RKO (cell line): ENCODE measurements around the gene ZNF568.

Source experiments
- DNase-seq: peaks from one replicate; pipeline ENCODE4 v3.0.0-alpha.2; 2016; ENCODE audit warnings: low spot score

The ZNF568 gene

DNA sequence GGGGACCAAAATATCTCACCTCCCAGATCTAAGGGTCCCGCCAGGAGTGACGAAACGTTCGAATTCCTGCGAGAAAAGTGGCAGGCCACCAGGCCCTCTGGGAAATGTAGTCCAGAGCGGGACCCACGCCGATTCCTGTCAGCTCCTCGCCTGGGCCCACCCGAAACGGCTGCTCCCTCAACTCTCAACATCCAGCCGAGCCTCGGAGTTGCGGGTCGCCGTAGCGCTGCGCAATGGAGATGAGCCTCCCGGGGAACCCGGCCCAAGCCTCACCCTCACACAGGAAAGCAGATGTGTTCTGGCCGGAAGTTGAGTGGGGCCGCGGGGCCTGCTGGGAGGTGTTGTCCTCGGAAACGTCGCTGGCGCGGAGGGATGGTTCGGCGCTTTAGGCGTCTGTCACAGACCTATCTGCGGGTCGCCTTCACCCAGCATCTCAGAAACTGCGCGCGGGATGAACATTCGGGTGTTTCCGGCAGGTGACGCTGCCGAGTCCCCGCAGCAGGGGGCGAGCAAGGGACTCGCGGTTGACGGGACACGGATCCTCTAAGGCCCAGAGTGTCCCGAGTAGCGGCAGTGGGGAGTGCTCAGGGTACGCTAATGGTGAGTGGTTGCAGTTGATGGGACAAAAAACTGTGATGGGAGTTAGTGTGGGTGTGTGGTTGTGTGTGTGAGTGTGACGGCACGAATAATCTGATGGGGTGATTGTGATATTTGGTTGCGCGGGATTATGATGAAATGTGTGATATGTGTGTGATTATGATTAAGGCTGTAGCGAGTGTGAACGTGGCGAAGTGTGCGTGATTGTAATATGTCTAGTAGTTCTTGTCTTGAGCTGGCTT lies at the start of gene ZNF568, which contains the start of gene ZNF829:
ZNF568 (plus strand) TSS at position 341 of the 839 bp plus-strand sequence. CDS start 6,439 bp downstream, outside the sequence.
ZNF829 (minus strand) TSS at position 300 of the 839 bp plus-strand sequence. CDS start 1,124 bp downstream, outside the sequence.
- no peak for DNase-seq

DNA sequence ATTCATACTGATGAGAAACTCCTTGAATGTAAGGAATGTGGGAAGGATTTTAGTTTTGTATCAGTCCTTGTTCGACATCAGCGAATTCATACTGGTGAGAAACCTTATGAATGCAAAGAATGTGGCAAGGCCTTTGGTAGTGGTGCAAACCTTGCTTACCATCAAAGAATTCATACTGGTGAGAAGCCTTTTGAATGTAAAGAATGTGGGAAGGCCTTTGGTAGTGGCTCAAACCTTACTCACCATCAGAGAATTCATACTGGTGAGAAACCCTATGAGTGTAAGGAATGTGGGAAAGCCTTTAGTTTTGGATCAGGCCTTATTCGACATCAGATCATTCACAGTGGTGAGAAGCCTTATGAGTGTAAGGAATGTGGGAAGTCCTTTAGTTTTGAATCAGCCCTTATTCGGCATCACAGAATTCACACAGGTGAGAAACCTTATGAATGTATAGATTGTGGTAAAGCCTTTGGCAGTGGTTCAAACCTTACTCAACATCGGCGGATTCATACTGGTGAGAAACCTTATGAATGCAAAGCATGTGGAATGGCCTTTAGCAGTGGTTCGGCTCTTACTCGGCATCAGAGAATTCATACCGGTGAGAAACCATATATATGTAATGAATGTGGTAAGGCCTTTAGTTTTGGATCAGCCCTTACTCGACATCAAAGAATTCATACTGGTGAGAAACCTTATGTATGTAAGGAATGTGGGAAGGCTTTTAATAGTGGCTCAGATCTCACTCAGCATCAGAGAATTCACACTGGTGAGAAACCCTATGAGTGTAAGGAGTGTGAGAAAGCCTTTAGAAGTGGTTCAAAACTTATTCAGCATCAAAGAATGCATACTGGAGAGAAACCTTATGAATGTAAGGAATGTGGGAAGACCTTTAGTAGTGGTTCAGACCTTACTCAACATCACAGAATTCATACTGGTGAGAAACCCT lies 38.9 kb upstream of the ZNF568 start:
- peak; percentile 88 for DNase-seq

DNA sequence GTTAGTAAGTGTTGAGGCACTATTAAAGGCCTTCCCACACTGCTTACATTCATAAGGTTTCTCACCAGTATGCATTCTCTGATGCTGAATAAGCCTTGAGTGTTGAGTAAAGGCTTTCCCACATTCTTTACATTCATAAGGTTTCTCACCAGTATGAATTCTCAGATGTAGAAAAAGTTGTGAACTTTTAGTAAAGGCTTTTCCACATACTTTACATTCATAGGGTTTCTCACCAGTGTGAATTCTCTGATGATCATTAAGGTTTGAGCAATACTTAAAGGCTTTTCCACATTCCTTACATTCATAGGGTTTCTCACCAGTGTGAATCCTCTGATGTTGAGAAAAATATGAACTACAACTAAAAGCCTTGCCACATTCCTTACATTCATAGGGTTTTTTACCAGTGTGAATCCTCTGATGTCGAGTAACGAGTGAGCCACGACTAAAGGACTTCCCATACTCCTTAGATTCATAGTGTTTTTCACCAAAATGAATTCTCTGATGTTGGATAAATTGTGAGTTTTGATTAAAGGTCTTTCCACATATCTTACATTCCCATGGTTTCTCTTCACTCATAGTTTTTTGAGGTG lies 24.3 kb upstream of the ZNF568 start:
- peak; percentile 42 for DNase-seq

DNA sequence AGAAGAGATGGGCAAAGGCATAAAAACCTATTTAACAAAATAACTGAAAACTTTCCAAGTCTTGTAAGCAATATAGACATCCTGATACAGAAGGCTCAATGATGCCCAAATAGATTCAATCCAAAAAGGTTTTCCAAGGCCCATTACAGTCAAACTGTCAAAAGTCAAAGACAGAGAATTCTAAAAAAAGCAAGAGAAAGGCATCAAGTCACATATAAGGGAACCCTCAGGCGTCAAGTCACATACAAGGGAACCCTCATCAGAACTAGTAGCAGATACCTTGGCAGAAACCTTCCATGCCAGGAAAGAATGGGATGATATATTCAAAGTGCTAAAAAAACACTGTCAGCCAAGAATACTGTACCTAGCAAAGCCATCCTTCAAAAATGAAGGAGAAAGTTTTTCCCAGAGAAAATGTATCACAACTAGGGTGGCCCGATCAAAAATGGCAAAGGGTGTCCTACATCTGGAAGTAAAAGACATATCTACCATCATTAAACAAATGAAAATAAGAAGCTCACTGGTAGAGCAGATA lies 21.2 kb upstream of the ZNF568 start:
- no peak for DNase-seq

DNA sequence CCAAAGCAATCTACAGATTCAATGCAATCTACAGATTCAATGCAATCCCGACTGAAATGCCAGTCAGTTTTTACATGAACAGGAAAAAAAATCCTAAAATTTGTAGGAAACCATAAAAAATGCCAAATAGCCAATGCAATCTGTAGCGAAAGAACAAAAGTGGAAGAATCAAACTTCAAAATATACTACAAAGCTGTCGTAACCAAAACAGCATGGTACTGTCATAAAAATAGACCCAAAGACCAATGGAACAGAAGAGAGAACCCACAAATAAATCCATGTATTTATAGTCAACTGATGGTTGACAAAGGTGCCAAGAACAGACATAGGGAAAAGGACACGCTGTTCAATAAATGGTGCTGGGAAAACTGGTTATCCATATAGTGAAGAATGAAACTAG lies 17.7 kb upstream of the ZNF568 start:
- DNase-seq = no peak

DNA sequence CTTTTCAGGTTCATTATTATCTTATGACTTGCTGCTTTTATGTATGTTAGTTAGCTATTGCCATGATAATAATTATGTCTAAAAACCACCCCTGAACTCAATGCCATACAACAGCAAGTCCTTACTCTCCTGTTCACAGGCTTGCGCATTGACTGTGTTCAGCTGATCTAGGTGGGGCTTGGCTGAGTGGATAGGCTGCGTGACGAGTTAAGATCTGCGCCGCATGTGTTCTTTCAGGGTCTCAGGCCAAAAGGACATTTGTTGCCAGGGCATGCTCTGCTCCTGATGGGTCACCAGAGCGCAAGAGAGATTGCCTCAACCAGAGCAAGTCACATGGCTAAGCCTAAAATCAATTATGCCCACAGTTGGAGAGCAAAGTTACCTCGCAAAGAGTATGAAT lies 859 bp downstream of the ZNF568 start:
- DNase-seq = no peak

DNA sequence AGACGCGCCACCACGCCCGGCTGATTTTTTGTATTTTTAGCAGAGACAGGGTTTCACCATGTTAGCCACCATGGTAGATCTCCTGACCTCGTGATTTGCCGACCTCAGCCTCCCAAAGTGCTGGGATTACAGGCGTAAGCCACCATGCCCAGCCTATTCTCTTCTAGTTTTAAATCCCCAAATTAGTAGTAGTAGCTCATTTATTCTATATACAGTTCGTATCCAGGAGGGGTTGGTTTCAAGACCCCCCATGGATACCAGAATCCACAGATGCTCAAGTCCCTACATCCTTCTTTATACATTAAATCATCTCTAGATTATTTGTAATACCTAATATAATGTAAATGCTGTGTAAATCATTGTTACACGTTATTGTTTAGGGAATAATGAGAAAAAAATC lies 2.0 kb downstream of the ZNF568 start:
- no peak for DNase-seq

DNA sequence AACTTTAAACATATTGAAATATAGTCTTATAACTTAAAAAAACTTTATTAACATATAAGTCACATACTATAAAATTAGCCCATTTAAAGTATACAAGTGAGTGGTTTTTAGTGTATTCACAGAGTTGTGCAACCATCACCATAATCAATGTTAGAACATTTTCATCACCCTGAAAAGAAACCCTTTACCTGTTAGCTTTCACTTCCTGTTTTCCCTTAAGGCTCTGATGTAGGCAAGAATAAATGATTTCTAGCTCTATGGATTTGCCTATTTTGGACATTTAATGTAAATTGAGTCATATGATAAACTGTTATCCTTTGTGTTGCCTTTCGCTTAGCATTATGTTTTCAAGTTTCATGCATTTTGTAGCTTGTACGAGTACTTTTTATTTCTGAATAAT lies 15.6 kb downstream of the ZNF568 start:
- DNase-seq = no peak

DNA sequence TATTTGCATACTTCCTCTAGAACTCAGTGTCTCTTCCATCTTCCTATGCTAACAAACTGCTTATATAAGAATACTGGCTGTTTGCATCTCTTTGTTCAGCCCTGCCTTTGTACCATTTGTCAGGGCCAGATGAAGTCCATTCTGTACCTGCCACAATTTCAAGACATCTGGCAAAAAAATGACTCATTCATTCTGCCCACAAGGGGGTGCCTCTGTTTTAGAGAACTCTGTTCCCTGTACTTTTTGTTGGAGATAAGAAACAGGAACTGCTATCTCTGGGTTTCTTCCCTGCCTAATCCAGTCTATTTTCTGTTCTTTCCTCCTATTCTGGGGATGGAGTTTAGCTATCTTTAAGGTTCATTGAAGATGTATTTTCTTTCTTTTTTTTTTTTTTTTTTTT lies 23.0 kb downstream of the ZNF568 start:
- peak; percentile 53 for DNase-seq

DNA sequence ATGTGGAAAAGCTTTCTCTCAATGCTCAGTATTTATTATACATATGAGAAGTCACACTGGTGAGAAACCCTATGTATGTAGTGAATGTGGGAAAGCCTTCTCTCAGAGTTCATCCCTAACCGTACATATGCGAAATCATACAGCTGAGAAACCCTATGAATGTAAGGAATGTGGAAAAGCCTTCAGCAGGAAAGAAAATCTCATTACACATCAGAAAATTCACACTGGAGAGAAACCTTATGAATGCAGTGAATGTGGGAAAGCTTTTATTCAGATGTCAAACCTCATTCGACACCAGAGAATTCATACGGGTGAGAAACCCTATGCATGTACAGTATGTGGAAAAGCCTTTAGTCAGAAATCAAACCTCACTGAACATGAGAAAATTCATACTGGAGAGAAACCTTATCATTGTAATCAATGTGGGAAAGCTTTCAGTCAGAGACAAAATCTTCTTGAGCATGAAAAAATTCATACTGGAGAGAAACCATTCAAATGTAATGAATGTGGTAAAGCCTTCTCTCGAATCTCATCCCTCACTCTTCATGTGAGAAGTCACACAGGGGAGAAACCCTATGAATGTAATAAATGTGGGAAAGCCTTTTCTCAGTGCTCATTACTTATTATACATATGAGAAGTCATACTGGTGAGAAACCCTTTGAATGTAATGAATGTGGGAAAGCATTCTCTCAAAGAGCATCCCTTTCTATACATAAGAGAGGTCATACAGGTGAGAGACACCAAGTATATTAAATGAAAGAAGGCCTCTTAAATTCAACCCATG lies 34.4 kb downstream of the ZNF568 start:
- no peak for DNase-seq

DNA sequence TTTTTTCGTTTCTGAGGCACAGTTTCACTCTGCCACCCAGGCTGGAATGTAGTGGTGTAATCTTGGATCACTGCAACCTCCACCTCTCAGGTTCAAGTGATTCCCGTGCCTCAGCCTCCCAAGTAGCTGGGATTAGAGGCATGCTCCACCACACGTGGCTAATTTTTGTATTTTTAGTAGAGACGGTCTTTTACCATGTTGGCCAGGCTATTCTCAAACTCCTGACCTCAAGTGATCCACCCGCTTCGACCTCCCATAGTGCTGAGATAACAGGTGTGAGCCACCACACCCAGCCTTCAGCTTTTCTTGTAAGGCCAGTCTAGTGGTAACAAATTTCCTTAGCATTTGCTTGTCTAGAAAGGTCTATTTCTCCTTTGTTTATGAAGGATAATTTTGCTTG lies 46.2 kb downstream of the ZNF568 start:
- no peak for DNase-seq

DNA sequence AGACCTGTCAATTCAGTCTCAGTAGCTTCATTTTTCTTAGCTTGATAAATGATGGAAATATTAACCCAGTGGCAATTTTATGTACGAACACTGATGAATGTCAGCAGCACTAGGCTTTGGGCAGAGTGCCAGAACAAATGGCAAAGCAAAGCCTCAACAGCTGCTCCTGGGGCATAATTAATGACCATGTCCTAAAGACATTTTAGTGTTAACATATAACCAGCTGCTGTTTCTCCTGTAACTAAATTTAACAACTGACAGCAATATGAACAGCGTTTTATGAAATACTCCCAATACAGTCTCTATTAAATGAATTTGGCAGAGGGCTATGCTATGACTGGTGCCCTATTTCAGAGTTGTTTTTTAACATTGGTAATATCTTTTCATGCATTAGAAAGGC lies 47.1 kb downstream of the ZNF568 start:
- DNase-seq = no peak

DNA sequence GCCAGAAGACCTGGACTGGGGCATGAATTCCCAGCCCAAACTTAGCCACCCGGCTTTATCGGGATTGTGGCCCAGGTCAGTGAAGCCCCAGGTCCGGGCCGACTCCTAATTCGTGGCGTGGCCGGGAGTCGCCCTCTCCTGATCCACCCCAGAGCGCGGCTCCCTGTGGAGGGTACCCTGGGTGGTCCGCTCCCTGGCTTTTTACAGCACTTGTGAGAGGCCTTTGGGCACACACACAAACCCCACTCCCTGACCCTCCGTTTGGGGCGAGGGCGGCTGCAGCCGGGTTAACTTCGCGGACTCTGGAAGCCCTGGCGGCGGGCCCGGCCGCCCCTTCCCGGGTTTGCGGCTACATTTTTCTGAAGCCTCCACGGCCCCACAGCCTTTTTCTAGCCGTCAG lies 56.4 kb downstream of the ZNF568 start:
- no peak for DNase-seq

DNA sequence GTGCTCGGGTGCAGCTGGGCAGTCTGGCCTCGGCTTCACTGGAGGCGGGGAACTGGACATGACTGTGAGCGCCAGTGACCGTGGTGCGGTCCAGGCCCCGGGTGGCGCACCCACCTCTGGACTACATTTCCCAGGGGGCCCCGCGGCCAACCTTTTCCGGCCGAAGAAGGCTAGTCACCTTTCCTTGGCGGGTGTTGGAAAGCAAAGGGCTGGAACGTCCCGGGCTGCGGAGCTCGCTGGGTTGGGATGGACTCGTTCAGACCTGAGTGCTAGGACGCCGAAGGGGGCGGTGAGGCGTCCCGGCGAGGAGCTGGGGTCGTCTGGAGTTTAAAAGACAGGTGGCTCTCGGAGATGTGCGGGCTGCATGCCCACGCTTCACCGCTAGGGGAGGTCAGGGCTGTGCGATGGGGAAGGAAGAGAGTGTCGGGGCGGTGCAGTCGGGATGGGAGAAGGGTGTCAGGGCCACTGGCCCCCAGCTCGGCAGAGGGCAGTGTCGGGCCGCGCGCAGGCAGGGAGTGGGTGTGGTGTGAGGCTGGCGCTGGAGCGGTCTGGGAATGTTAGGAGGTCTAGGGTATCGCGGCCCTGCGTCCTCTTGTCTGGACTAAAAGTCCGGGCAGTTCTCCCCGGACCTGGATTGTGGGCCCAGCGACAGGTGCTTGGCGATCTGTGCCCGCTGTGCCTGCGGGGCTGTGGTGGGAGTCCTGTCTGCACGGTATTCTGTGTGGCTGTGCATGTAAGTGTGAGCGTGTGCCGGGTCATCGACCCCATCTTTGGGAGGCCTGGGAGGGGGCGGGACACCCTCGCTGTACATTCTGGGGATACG lies 57.1 kb downstream of the ZNF568 start:
- DNase-seq = no peak

DNA sequence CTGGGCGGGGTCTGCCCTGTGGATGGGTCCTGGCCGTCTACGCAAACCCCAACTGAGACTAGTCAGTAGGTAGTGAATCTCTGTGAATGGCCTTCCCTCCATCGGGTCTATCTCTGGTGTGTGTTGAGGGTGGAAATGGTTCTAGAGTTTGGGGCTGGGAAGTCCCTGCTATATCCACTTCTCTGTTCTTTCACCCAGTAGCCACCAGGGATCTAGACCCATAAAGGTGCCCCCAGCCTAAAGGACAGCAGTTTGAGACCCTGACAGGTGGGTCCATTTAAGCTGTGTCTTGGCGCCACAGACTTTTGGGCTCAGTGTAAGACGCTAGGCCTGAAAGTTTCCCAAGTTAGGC lies 57.7 kb downstream of the ZNF568 start:
- no peak for DNase-seq

DNA sequence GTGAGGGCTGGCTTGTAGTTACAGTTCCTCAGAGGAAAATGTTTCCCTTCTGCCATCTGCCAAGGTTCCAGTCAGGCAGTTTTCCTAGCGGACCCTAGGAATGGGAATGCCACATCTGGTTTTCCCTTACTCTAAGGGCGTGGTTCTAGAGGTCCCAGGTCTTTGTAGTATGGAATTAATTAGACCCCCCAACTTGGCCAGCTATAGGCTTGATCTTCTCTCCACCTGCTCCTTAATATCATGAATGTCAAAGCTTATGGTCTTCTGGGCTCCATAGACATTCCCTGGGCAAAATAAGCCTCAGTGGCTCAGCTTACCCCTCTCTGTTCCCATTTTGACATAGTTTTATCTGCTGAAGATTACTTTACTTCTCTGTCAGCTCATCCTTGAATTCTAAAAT lies 70.0 kb downstream of the ZNF568 start:
- no peak for DNase-seq

DNA sequence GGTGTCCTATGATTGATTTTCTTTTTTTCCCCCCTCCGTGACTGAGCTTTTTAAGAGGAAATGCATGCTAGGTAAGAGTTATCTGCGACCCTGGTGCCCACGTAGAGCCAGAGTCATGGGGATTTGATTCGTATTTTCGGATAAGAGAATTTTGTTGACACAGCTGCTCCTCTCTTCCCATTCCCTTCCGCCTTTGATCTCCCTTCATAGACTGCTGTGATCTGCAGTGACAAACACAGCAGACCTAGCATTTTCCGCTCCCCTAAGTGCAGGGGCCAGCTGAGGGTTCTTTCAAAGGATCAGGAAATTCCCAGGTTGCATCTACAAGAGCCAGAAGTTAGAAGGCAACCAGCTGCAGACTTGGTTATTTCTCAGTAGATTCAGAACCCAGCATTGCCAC lies 70.5 kb downstream of the ZNF568 start:
- no peak for DNase-seq

DNA sequence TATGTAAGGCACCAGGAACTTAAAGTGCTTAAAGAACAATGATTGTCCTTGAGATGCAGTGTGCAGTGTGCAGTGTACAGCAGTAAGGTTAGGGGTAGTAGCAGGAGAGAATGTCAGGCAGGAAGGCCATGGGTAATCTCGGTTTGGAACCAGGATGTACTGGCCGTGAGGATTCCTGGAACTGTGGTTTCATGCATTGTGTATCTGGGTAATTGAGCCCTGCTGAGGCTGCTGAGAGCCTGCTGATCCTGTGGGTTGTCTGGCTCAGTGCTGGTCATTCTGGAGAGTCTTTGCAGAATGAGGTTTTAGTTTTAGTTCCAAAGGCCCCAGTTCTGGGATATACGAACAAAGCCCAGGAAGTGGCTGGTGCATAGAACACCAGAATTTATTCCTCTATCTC lies 71.0 kb downstream of the ZNF568 start:
- no peak for DNase-seq

DNA sequence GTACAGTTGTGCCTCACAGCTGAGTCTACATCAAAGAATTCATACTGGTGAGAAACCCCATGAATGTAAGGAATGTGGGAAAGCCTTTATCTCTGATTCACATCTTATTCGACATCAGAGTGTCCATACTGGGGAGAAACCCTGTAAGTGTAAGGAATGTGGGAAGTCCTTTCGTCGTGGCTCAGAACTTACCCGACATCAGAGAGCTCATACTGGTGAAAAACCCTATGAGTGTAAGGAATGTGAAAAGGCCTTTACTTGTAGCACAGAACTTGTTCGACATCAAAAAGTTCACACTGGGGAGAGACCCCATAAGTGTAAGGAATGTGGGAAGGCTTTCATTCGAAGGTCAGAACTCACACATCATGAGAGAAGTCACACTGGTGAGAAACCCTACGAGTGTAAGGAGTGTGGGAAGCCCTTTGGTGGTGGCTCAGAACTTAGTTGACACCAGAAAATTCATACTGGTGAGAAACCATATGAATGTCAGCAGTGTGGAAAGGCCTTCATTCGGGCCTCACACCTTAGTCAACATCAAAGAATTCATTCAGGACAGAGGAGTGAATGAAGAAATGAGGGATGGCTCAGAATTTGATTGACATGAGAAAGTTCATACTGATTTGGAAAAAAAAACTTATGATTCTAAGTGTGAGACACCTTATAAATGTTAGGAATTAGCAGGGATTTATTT lies 81.2 kb downstream of the ZNF568 start:
- DNase-seq = peak; percentile 37

DNA sequence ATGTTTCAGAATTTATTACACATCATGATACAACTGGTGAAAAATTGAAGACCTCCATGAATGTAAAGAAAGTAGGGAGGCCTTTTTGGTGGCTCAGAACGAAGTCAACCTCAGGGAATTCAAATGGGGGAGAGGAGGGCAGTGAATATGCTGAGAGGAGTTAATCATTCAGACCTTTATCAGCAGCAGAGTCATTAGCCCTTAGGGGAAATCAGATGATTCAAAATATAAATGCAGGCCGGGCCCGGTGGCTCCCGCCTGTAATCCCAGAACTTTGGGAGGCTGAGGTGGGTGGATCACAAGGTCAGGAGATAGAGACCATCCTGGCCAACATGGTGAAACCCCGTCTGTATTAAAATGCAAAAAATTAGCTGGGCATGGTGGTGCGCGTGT lies 81.7 kb downstream of the ZNF568 start:
- no peak for DNase-seq
